Bronchial epithelial cell (primary cell): ENCODE measurements around the gene DUSP14. TPM values are rescaled to one million over a fixed set of nuclear protein-coding genes. Genes with fewer than 3 reads are reported as not detected.

Experiments
- DNase-seq: peaks from one replicate; pipeline ENCODE4 v3.0.0-alpha.2; 2010; ENCODE audit warnings: low read depth
- FAIRE-seq: peaks from 2 replicates; lab custom pipeline; 2011; peaks lifted over from hg19 to GRCh38; lab: Jason Lieb, UNC
- H3K27me3 ChIP-seq: 2 replicates; pipeline ENCODE4 v1.5.1; 2011; ENCODE audit warnings: low read length; ENCODE audit not compliant: control insufficient read depth, insufficient read depth
- H3K36me3 ChIP-seq: 2 replicates; pipeline ENCODE4 v1.5.1; 2011; ENCODE audit warnings: low read length; ENCODE audit not compliant: control insufficient read depth, insufficient read depth
- H3K4me3 ChIP-seq: 2 replicates; pipeline ENCODE4 v1.5.1; 2011; ENCODE audit warnings: mild to moderate bottlenecking, low read depth, low read length, control low read depth
- CTCF ChIP-seq: IDR thresholded peaks from 2 replicates; pipeline ENCODE4 v1.5.1; 2011; ENCODE audit warnings: mild to moderate bottlenecking, moderate library complexity, low read length, control low read depth, inconsistent platforms; ENCODE audit not compliant: insufficient read depth, severe bottlenecking
- total RNA-seq: library from RNA; depleted of rRNA; stranded (reverse); fragments of >200 nt; gene quantifications from 2 replicates; pipeline ENCODE4 v1.2.1, GENCODE V29; 2014

The DUSP14 gene
- total RNA-seq, 1 donor from 2014 or later = 68.4 TPM

GRCh38 chr17:37494401-37494831, 4.7 kb downstream of the DUSP14 start:
- no peak for DNase-seq
- no peak for TF ChIP-seq CTCF
- Histone ChIP-seq H3K36me3 (peaks cover 4% of the 10 kb centered on the region), H3K4me3 (no peak overlapping the region), H3K27me3 (no peaks in the 10 kb centered on the region)
- no peak for FAIRE-seq

- DNase-seq (no peak), FAIRE-seq (no peak)
- peaks cover 6% of the 10 kb centered on the region for H3K36me3 ChIP-seq
- TF ChIP-seq CTCF = no peak
- no peaks in the 10 kb centered on the region for H3K27me3 ChIP-seq
- no peak overlapping the region for H3K4me3 ChIP-seq
Measured at GRCh38 chr17:37494971-37495370, 5.3 kb downstream of the DUSP14 start.

GRCh38 chr17:37500378-37500777, 10.7 kb downstream of the DUSP14 start:
- Histone ChIP-seq H3K36me3 (peaks cover 6% of the 10 kb centered on the region), H3K27me3 (no peaks in the 10 kb centered on the region), H3K4me3 (no peak overlapping the region)
- FAIRE-seq (no peak), DNase-seq (no peak)
- TF ChIP-seq CTCF = no peak

- TF ChIP-seq CTCF = no peak
- Histone ChIP-seq H3K27me3 (no peaks in the 10 kb centered on the region), H3K36me3 (peaks cover 9% of the 10 kb centered on the region), H3K4me3 (no peak overlapping the region)
- FAIRE-seq = no peak
- no peak for DNase-seq
Measured at GRCh38 chr17:37502009-37502936, 12.6 kb downstream of the DUSP14 start.

- no peaks in the 10 kb centered on the region for H3K27me3 ChIP-seq
- H3K4me3 ChIP-seq = no peak overlapping the region
- peaks cover 9% of the 10 kb centered on the region for H3K36me3 ChIP-seq
- FAIRE-seq (no peak), DNase-seq (no peak)
- no peak for TF ChIP-seq CTCF
Measured at GRCh38 chr17:37503148-37503547, 13.5 kb downstream of the DUSP14 start.
